Measurements from ENCODE around the gene CREB3L2. TPM values are rescaled to one million over a fixed set of nuclear protein-coding genes. Genes with fewer than 3 reads are reported as not detected.
A peak's percentile ranks its signal among the peaks of the same experiment; 100 is the strongest.

Gene CREB3L2
- total and polyA plus RNA-seq, 2 donors (not counting 1 experiment from before 2014, with no cell fraction given), result 13.8 to 25.1 TPM

GRCh38 chr7:137993395-137993743 lies 8.5 kb downstream of the CREB3L2 start:
- H3K4me1 ChIP-seq (ENCODE audit: control insufficient read depth in 2 of 2, insufficient read depth in 2 of 2, low read length in 2 of 2), result peaks cover 25 to 28% of the 10 kb centered on the region in 2 donors
- no peak overlapping the region for H3K4me3 Mint-ChIP-seq
- WGBS (ENCODE audit: insufficient coverage), result 100% methylated on average over 4 of the region's 6 CpGs
- H3K4me2 ChIP-seq (replicated peaks; ENCODE audit: low read depth, low read length, poor library complexity, severe bottlenecking), result no peak overlapping the region
- no peaks in the 10 kb centered on the region for H3K36me3 ChIP-seq (replicated peaks in 1 of 2; ENCODE audit: control extremely low read depth in 1 of 2, control insufficient read depth in 1 of 2, extremely low read depth in 1 of 2, insufficient read depth in 2 of 2, low read length in 1 of 2)
- TF ChIP-seq EZH2 (IDR thresholded peaks at IDR 0.05; ENCODE audit: borderline replicate concordance, insufficient read depth, low read depth, low read length, poor library complexity, severe bottlenecking) (no peak), CTCF (IDR thresholded peaks at IDR 0.05) (no peak)
- peaks cover 88% of the 10 kb centered on the region for H3K79me2 ChIP-seq (ENCODE audit: control insufficient read depth, insufficient read depth, low read length)
- no peak overlapping the region for H3K27ac Mint-ChIP-seq
- ATAC-seq (ENCODE audit: low read depth) (no peak), DNase-seq (no peak)
- no peak overlapping the region for H3K4me3 ChIP-seq (ENCODE audit: control extremely low read depth in 1 of 5, extremely low read depth in 1 of 5, insufficient read depth in 1 of 5, low read depth in 2 of 5, low read length in 4 of 5)
- intact Hi-C loops (cut with micrococcal nuclease), result no loop called here
- H3K4me1 Mint-ChIP-seq, result peaks cover 31% of the 10 kb centered on the region
- H3K9me3 ChIP-seq (ENCODE audit: control extremely low read depth in 1 of 3, control insufficient read depth in 2 of 3, insufficient read depth in 1 of 3, low read length in 2 of 3), result no peaks in the 10 kb centered on the region
- no peak overlapping the region for H3K9ac ChIP-seq (ENCODE audit: low read length)
- ChIA-PET POLR2A (no interaction called here), CTCF (interaction anchor here (4.4 to 9.4 kb wide), 2 partner anchors 9 to 14 kb away, joined by 26 to 44 read pairs; partner anchors contain the start of gene CREB3L2)
- no peaks in the 10 kb centered on the region for H3K9me3 Mint-ChIP-seq (ENCODE audit: insufficient read depth)
- no peaks in the 10 kb centered on the region for H4K20me1 ChIP-seq (ENCODE audit: control insufficient read depth, insufficient read depth, low read length, poor library complexity, severe bottlenecking)
- H2AFZ ChIP-seq (ENCODE audit: insufficient read depth, low read depth, low read length, poor library complexity, severe bottlenecking), result no peak overlapping the region
- H3K27ac ChIP-seq (ENCODE audit: low read length in 2 of 2), result no peak overlapping the region
- no peaks in the 10 kb centered on the region for H3K27me3 Mint-ChIP-seq
- no peaks in the 10 kb centered on the region for H3K27me3 ChIP-seq (replicated peaks in 1 of 4; ENCODE audit: control extremely low read depth in 1 of 4, control insufficient read depth in 3 of 4, insufficient read depth in 4 of 4, low read length in 3 of 4)

DNA sequence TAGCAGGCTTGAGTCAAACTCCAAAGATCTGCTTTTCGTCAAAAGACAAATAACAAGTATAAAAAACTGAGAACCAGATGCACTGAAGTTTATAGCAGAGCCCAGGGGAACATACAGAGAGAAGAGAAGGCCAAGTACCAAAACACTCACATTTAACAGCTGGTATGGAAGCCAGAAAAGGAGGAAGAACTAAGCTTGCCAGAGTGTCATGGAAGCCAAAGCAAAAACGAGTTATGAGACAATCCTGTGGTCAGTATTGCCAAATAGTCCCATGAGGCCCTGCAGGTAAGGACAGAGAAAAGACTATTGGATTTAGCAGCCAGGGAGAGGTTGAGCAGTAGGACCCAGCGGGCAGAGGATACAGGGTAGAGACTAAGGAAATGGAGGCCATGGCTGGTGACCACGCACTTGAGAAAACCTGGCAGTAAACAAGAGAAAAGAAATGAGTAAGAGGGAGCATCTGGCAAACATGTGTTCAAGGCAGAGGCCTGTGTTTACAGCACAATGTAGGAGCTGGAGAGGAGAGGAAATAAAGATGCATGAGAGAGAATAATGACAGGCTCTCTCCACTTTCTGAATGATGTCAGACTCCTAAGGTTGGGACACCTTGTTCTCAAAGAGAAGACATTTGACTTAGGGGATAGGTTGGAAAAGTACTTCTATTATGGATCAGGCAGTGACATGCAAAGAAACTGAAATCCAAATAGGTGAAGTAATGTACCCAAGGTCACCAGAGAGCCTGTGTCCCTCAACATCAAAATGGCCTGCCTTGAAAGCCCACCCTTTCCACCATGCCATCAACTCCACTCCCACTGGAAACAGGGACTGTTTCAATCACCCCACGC lies 9.1 kb downstream of the CREB3L2 start:
- Histone ChIP-seq H3K9ac (ENCODE audit: low read length) (no peak overlapping the region), H3K79me2 (ENCODE audit: control insufficient read depth, insufficient read depth, low read length) (peaks cover 90% of the 10 kb centered on the region), H4K20me1 (ENCODE audit: control insufficient read depth, insufficient read depth, low read length, poor library complexity, severe bottlenecking) (no peaks in the 10 kb centered on the region), H3K4me1 (ENCODE audit: control insufficient read depth in 2 of 2, insufficient read depth in 2 of 2, low read length in 2 of 2) (peaks cover 31 to 34% of the 10 kb centered on the region in 2 donors), H3K9me3 (ENCODE audit: control extremely low read depth in 1 of 3, control insufficient read depth in 2 of 3, insufficient read depth in 1 of 3, low read length in 2 of 3) (no peaks in the 10 kb centered on the region), H3K27ac (ENCODE audit: low read length in 2 of 2) (peak overlapping the region in 1 of 2 donors; percentile 37), H2AFZ (ENCODE audit: insufficient read depth, low read depth, low read length, poor library complexity, severe bottlenecking) (no peak overlapping the region), H3K4me2 (replicated peaks; ENCODE audit: low read depth, low read length, poor library complexity, severe bottlenecking) (peak overlapping the region; percentile 13), H3K4me3 (ENCODE audit: control extremely low read depth in 1 of 5, extremely low read depth in 1 of 5, insufficient read depth in 1 of 5, low read depth in 2 of 5, low read length in 4 of 5) (no peak overlapping the region), H3K27me3 (replicated peaks in 1 of 4; ENCODE audit: control extremely low read depth in 1 of 4, control insufficient read depth in 3 of 4, insufficient read depth in 4 of 4, low read length in 3 of 4) (no peaks in the 10 kb centered on the region), H3K36me3 (replicated peaks in 1 of 2; ENCODE audit: control extremely low read depth in 1 of 2, control insufficient read depth in 1 of 2, extremely low read depth in 1 of 2, insufficient read depth in 2 of 2, low read length in 1 of 2) (no peaks in the 10 kb centered on the region)
- WGBS (ENCODE audit: insufficient coverage), result 33% methylated on average over 3 of the region's 5 CpGs
- Mint-ChIP-seq H3K27ac (peak overlapping the region; percentile 56), H3K4me3 (no peak overlapping the region), H3K4me1 (peaks cover 31% of the 10 kb centered on the region), H3K27me3 (no peaks in the 10 kb centered on the region), H3K9me3 (ENCODE audit: insufficient read depth) (no peaks in the 10 kb centered on the region)
- POLR2A ChIA-PET, result no interaction called here
- DNase-seq (no peak), ATAC-seq (ENCODE audit: low read depth) (no peak)
- TF ChIP-seq EZH2 (IDR thresholded peaks at IDR 0.05; ENCODE audit: borderline replicate concordance, insufficient read depth, low read depth, low read length, poor library complexity, severe bottlenecking) (no peak), CTCF (IDR thresholded peaks at IDR 0.05) (no peak)
- CTCF ChIA-PET, result interaction anchor here (0.9 to 9.4 kb wide), 3 partner anchors 7 to 15 kb away, joined by 3 to 44 read pairs (median 26); partner anchors contain the start of gene CREB3L2
- intact Hi-C loops (cut with micrococcal nuclease), result no loop called here

Data from B cell (primary cell).